GM19043 (cell line): Measurements from ENCODE around the gene TLL1.

Experiments used
- ATAC-seq: cut with Tn5 transposase; IDR thresholded peaks from one replicate; pipeline ENCODE4 v1.9.1; 2021; ENCODE audit warnings: low read depth; ENCODE audit not compliant: unreplicated experiment

TLL1 gene

DNA sequence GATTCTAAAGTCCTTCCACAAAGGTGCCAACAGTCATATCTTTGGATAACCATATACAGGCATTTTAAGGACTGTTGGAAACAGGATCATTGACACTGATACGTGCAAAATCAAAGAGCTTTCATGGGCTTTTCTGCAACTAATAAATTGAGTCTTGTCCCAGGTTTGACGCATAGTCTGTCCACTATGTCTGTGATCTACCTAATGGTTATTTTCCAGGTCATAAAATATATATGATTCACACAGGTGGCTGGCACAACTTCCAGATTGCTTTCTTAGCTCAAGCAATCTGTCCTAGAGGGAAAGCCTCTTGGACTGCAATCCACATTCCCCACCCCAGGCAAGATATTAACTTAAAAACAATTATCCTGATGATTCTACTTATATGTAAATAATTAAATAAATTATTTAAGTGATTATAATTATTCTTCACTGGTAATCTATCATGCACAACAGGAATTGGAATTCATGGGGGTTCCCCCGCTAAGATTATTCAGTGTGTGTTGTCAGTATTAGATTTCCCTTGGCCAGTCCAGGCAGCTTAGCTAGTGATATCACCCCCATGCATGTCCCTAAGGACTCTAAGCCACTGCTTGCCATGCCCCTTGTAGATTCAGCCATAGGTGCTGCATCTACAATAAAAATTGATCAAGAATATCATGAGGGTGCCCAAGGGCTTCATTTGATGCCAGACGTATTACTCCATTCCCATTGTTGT, 97.8 kb downstream of the TLL1 start:
- ATAC-seq: no peak

DNA sequence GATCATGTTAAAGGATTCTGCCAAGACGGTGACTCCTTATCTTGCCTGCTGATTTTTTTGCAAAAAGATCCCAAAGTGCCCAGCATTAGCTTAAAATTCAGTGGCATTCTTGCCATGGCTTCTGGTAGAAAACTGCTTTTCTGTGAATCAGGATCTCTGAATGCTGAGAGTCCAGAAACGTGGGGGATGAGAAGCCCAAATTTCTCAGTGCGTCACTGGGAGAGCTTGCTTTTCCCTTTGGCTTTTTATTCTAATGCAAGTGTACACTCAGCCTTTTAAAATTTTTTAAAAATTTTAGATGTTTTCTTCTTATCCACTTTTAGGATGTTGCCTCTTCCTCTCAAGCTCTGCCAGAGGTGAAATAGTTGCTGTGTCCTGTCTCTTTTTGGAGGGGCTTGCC, 98.4 kb downstream of the TLL1 start:
- no peak for ATAC-seq

DNA sequence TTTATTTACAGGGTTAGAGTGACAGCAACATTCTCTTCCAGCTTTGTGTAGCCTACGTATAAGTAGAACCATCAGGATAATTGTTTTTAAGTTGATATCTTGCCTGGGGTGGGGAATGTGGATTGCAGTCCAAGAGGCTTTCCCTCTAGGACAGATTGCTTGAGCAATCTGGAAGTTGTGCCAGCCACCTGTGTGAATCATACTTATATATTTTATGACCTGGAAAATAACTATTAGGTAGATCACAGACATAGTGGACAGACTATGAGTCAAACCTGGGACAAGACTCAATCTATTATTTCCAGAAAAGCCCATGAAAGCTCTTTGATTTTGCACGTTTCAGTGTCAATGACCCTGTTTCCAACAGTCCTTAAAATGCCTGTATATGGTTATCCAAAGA, 98.9 kb downstream of the TLL1 start:
- ATAC-seq: no peak

DNA sequence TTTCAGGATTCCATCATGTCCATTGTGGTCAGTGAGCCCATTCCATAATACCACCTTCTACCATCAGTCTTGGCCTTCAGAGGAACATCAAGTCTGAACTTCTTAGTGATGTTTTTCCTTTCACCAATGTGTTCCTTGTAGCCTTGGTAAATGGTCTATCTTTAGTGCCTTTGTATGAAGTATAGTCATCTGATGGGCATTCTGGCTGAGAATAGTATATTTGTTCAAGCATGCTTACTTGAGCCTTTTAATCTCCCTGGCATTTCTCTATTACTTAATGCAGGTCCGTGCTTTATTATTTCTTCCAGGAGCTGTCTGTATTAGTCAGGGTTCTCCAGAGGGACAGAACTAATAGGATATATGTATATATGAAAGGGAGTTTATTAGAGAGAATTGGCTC, 99.7 kb downstream of the TLL1 start:
- no peak for ATAC-seq

DNA sequence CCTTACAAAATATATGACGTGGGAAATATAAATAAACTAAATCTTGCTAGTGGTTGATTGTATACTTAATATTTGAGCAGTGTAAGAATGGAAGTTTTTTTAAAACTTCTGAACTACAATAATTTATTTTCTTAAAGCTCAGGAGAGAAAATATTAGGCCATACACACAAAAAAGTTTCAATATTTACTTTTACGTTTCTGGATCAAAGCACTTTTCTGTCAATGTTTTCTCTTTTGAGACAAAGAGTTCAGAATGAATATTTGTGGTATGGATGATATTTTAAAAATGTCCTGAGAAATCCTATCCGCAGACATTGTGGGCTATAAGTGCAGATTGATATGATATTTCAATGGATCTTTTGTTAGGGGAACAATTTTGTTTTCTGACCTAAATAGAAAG, 109.9 kb downstream of the TLL1 start:
- ATAC-seq: no peak

DNA sequence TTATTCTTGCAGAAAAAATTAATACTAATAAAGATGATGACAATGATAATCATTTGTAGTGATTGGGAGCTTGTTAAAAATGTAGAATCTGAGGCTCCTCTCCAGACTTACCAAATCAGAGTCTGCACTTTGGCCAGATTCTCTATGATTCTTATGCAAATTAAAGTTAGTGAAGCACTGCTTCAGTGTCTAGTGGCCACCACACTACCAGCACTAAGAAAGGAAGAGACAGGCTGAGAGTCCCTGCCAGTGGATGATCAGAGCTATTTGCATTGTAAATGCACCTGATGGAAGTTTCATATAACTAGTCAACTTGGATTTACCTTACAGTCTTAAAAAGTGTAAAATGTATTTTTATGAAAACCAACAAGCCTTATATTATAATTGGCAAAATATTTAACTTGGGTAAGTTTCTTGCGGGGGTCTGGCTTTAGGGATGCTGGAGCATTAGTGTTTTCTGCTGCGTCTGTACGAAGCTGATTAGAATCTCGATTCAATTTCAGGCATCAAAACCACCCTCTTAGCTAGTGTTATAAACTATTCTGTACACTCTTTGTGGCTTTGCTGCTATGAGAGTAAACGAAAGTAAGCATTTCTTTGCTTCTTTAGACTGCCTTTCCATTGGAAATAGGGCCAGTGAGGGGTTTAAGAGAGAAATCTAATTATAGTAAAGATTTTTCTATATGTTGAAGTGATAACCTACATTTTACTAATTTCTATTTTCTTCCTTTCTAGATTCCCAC, 114.1 kb downstream of the TLL1 start:
- ATAC-seq: no peak

DNA sequence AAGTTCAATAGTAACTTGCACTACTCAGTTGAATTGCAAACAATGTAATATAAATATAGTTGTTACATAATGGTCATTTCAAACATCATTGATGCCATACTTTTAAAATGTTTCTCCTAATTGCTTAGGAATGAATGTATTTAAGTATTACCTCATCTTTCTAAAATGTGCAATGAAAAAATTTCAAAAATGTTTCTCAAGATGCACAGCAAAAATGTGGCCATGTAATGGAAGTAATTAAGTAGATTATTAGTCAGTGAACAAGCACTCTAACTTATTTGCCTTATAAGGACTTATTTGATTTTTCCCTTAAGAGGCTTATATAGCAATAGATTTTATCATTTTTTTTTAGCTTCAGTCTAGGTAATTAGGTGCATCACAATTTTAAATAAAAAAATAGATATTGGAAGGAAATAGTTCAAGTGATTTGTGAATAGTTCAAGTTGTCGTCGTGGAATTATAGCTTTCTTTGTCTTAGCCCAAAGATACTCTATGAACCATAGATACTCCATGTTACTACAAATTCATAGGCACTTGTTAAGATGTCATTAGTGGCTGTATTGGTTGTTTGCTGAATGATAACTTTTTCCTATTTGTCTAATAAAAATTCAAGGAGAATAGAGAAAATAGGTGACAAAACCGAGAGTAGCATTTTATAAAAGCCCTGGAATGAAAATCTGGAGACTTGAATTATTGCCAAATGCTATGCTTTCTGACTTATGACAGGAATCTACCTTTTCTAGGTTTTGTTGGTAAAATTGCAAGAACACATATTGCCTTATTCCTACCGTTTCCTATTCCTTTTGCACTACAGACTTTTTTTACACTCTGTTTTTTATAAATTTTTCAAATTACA, 118.5 kb downstream of the TLL1 start:
- no peak for ATAC-seq

DNA sequence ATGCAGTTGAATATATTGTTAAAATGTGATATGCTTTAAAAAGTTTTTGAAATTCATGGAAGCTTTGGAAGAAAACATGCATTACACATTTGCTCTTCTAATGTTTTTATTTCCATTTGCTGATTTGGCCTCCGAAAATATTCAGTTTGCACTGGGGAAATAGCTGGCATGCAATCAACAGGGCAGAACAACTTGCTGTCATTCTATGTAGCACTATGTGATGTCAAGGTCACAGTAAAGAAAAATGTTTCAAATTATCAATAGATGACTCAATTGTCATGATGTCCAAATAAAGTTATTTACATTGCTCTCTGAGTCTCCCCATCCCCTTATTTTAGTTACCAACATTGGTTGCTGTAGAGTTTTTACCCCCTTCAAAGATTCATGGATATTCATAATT, 119.2 kb downstream of the TLL1 start:
- ATAC-seq: no peak

DNA sequence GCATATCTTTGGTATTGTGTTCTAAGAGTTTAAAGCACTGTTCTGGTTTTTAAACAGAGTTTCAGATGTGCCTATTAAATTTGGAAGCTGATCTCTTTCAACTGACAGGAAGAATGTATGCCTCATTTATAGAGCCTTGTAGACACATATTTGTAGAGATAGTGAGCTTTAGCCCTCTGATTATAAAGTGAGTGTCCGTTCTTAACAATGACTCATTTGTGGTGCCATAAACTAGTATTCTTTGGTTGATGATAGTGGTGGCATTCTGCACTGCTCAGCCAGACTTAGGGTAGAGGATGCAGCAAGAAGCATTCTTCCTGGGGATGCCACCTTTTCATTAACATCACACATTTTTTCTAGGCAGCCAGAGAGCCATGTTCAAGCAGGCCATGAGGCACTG, 121.7 kb downstream of the TLL1 start:
- ATAC-seq: no peak

DNA sequence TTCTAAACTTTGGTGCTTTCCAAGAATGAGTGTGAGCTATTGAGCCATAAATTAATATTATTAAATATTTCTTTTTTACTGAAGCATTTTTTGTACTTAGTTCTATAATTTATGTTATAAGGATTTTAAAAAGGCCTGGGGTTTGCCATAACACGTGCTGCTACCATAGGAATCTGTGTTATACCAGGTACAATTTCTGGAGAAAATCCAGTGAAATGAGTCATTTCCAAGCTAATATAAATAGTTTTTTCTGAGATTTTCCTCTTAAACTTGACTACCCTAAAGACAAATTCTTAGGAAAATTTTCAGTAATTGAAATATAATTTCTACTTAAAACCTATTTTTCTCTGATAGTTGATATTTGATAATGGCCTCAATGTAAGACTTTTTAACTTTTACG, 130.8 kb downstream of the TLL1 start:
- ATAC-seq: no peak

DNA sequence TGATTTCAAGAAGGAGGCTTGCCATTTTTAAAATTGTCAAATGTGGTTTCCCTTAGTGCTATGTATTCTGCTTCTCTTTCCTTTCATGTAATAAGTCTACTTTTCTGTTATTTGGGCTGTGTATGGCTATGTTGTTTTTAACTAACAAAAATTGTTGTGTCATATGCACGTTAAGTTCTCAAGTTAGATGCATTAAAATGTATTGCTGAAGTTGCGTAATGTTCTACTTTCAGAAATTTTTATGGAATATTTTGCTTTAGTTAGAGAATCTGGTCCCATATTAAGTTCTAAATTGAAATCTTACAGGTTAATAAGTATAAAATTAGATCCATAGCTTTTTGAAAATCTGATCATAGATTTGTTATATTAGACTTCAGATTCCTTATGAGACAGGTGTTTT, 133.2 kb downstream of the TLL1 start:
- ATAC-seq: no peak

DNA sequence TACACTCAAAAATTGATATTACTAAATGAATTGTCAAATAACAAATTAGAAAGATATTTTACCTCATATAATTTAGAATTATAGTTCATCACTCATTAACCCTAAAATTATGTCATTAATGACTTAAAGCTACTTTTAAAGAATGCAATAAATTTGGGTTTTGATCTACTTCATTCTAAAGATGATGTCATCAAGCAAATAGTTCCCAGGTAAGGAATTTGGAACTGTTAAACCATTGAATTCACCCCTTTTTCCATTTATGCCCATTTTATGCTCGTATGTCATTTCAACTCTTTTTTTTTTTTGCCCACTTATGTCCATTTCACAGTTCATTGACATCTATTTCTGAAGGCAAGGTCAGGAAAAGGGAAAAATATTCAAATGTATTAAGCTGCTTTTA, 135.5 kb downstream of the TLL1 start:
- no peak for ATAC-seq

DNA sequence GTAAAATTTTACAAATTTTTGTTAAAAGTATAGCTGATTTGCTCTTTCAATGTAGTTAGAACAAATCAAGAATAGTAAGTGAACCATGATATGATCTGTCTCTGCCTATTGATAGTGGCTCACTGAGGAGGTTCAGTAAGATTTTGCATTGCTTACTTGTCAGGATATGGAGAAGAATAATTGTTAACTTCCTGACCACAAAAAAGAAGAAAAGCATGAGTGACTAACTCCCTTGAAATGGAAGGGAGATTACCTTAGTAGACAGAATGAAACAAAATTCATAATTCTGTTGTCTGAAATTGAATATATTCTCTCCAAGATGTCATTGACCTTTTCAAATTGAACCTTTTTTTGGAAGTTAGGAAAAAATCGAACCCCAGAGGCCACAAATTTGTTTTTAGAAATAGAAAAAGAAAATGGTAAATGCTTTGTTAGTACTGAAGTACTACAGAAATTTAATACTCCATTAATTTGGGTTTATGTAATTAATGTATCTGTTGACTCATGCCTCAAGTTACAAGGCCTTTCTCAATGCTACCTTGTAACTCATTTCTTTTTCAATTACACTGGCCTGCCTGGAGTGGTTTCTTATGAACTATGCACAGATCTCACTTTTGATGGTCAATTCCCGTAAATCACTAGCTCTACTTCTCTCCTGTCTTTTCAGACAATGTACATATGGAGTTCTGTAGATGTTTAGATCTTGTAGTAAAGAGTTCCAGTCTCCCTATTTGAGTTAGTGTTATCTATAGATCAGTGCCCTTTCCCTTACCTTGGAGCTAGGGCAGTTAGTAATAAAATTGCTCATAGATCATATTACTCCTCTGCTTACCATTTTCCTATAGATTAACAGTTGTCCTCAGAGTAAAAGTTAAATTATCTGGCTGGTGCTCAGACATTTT, 139.3 kb downstream of the TLL1 start:
- ATAC-seq: no peak

DNA sequence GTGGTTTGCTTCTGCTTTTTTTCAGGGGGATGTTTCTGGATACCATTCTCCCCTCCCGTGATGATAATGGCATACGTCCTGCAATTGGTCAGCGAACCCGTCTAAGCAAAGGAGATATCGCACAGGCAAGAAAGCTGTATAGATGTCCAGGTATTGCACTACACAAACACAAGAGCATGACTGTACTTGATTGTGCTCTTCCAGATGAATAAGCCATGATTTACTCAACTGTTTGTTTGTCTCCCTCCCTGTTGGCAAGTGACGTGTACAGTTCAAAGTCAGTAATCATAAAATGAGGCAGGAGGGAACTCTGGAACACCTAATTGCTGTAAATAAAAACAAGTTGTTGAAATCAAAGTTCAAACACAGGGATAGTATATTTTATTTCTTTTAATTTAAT, 141.4 kb downstream of the TLL1 start:
- no peak for ATAC-seq

DNA sequence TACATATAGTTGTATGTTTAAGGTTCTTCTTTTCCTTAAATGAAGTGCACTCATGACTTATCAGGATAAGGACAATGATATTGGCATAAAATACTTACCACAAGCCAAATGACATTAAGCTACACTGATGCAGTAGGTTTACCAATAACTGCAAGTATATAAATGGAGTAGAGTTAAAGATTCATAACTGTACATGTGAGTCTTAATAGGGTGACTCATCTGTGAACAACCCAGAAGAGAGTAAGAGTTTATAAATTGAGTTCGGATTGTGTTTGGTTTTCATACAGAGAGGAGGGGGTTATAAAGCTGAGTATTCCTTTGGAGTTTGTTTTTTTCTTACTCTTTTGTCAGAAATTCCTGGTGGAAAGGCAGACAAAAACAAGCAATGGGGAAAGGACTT, 144.8 kb downstream of the TLL1 start:
- no peak for ATAC-seq

DNA sequence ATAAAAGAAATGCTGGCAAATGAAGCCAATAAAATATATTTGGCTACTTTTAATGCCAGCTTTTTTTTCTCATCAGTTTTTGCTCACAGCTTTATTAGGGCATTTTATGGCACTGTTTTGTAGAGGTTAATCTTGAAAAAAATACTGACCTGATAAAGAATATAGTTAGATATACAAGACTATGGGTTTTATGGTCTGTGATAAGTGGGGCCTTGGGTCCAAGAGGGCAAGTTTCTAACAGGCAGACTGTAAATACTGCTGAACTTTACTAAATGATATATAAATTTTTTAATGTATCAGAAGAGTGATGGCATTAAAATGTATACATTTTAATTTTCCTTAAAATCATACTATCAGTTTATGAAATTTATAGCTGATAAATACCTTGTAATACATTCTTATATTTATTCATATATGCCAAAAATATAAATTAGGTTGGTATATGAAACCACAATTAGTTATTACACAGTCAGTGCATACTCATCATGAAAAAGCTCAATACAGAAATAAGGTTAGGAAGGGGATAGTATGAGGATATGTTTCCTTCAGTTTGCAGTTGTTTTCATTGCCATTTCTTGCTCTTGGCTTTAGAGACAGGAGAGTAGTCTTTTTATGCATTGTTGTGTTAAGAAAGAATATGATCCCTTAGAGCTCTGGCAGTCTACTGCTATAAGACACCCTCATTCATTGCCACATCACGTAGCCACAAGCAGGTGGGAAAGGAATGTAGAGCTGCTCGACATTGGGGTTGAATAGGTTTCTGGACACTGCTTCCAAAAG, 146.6 kb downstream of the TLL1 start:
- no peak for ATAC-seq

DNA sequence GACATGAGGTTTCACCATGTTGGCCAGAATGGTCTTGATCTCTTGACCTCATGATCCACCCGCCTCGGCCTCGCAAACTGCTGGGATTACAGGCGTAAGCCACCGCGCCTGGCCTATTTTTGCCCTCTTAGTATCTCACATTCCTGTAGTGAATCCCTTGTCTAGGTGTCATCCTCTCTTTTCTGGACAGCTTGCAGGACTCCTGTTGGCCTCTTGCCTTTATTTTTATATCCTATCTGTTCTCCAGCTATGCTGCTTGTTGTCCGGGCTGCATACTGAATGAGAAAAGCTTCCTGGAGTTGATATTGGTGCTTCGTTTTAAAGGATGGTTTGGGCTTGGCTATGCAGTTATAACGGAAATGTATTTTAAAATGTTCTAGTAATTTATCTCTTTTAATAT, 148.6 kb downstream of the TLL1 start:
- ATAC-seq: no peak

DNA sequence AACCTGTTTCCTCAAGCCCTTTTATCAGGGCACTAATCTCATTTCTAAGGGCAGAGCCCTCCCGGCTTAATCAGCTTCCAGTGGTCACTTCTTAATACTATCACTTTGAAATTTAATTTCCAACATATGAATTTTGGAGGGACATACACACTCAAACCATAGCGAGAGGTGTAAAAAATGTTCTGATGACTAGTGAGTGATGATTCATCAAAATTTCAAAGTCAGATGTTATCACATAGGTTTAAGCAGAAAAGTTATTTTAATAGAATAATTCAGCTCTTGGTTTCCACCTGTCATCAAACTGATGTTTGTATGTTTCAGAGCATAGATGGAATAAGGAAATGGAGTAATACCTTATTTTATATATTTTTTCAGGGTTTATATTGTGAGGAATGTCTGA, 161.9 kb downstream of the TLL1 start:
- ATAC-seq: no peak

DNA sequence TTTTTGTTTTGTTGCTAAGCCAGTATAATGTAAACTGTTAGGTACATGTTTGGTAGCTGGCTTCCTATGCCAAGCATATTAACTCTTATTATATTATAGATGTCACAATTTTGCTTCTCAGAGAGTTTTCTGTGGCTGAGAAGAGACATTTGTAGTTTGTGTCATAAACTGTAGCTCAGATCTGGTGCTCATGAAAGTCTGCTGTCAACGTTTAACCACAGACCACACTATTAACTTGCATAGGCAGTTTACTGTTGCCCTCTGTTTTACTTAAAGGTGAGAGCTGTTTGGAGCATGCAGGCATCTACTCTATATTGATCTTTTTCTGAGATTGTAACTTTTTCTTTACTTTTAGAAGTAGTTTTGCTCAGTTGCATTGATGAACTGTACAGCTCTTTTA, 166.8 kb downstream of the TLL1 start:
- no peak for ATAC-seq
